NCI-H748 (cell line): ENCODE data around the gene BMPER.
A peak's percentile ranks its signal among the peaks of the same experiment; 100 is the strongest.

ENCODE experiments used
- DNase-seq: peaks from one replicate; lab custom pipeline; 2025; ENCODE audit not compliant: unreplicated experiment; lab: John Stamatoyannopoulos, UW

BMPER gene

DNA sequence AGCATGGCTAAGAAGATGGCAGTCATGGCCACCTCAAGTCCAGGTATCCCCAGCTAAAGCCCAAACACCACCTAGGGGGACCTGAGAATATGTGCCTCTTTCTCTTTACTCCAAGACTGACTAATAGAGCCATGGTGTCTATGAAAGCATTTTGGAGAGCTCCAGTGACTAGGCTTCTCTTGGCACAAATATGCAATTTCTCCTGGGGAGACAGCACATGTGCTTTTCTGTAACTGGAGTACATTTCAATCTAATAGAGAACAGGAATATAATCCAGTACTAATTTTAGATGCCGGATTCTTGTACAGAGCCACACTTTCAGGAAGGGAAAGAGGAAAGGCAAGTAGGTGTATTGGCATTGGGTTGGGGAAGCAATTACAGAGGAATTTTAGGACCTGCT is 260.1 kb downstream of the BMPER start:
- no peak for DNase-seq

DNA sequence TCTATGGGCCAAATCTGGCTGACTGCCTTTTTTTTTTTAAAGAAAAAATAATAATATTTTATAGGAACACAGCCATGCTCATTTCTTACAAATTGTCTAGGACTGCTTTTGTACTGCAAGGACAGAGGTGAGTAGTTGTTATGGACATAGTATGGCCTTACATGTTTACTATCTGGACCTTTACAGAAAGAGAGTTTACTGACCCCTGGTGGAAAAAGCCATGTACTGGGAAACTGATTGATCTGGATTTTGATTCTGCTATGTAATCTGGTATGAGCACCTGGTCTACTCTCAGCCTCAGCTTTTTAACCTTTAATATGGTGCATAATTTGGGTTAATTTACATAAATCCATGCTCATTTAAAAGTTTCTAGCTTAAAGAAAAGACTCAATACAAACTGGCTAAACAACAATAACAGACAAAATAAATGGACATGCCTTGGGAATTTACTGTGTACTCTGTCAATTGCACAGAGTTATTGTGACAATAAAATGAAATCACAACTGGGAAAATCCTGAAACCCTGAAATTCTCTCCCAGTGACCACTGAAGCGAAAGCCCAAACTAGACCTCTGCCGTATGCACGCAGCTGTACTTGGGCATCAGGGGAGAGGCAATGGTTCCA is 260.7 kb downstream of the BMPER start:
- peak; percentile 40 for DNase-seq

DNA sequence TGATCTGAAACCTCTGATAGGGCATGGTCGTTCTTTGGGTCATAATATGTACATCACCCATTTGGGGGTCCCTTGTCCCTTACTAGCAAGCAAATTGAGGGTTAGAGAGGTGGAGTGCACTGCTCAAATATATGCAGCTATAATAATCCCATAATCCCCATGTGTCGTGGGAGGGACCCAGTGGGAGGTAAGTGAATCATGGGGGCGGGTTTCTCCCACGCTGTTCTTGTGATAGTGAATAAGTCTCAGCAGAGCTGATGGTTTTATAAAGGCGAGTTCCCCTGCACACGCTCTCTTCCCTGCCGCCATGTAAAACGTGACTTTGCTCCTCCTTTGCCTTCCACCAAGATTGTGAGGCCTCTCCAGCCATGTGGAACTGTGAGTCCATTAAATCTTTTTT is 262.7 kb downstream of the BMPER start:
- DNase-seq = no peak

- peak; percentile 45 for DNase-seq
Measured at GRCh38 chr7:34174688-34175616, 269.6 kb downstream of the BMPER start.

DNA sequence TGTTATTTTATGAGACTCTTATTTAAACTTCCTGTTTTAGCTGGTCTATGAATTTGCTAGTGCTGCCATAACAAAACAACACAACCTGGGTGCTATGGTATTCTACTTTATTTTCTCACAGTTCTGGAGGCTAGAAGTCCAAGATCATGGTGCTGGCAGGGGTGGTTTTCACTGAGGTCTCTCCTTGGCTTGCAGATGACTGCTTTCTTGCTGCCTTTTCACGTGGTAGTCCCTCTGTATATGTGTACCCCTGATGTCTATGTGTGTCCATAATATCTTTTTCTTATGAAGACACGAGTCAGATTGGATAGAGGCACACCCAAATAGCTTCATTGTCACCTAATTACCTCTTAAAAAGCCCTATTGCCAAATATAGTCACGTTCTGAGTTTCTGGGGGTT is 270.5 kb downstream of the BMPER start:
- no peak for DNase-seq

DNA sequence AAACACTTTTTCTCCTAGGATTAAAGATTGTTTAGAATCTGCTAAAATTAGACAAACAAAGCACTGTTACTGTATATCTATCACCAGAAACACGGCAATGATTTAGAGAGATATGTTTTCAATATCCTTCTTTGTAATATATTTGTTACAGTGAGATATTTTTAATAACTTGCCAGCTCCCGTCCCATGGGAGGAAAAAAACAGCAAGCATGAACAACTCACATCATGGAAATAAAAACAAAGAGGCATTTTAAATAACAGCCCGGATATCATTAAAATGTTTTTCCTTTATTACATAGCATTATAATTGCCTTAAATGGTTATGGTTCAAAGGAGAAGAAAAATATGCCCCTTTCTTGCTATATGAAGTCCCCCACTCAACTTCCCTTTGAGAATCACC is 272.1 kb downstream of the BMPER start:
- DNase-seq = no peak

DNA sequence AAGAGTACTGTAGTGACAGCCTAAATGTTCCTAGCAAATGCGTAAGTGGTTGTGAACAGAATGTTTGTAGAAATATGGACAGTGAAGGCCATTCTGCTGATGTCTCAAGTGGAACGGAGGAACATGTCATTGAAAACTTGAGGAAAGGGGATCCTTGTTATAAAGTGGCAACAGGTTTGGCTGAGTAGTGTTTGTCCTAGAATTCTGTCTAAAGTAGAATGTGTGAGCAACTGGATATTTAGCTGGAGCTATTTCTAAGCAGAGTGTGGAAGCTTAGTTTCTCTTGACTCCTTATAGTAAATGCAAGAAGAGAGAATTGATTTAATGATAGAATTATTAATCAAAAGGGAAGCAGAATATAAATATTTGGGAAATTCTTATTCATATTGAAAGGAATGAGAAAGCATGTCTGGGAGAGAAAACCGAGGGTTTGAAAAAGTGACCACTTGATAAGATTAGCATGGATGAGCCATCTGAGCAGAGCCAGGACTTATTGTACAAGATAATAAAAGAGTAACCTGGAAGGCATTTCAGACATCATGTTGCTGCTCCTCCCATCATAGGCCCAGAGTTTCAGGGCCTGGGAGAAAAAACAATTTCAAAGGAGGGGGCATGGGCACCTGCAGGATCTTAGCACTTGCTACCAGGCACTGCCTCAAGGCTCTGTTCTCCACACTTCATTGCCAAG is 276.1 kb downstream of the BMPER start:
- DNase-seq = no peak

GRCh38 chr7:34184466-34184865 is 279.1 kb downstream of the BMPER start:
- no peak for DNase-seq

DNA sequence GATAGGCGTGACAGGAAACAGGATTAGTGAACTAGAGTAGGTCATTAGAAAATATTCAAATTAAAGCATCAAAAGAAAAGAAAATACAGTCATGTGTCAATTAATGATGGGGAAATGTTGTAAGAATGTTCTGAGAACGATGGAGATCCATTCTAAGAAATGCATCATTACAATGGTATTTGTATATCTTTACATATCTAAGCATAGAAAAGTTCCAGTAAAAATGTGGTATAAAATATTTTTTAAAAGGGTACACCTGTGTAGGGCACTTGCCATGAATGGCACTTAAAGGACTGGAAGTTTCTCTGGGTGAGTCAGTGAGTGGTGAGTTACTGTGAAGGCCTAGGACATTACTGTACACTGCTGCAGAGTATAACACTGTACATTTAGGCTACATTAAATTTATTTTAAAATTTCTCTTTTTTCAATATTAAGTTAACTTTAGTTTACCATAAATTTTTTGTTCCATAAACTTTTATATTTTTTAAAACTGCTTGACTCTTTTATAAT is 282.5 kb downstream of the BMPER start:
- DNase-seq = no peak

GRCh38 chr7:34189031-34189430 is 283.7 kb downstream of the BMPER start:
- no peak for DNase-seq

- no peak for DNase-seq
Measured at GRCh38 chr7:34190299-34190698, 285.0 kb downstream of the BMPER start.

DNA sequence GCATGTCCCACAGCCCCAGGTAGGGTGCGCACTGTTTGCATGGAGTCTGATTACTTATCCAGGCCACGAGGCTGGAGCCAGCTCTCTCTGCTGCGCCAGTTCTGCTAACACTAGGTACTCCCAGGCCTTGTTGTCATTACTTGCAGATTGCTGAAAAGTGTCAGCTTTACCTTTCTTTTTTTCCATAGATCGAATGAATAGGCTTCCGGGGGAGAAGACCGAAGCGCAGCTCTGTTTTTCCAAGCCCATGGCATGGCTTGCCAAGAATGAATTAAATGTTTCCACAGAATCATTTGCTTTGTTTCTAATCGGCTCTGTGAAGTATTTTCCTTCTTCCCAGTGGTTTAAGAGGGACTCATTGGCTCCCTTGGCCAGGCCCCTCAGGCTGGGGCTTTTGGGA is 285.8 kb downstream of the BMPER start:
- no peak for DNase-seq

DNA sequence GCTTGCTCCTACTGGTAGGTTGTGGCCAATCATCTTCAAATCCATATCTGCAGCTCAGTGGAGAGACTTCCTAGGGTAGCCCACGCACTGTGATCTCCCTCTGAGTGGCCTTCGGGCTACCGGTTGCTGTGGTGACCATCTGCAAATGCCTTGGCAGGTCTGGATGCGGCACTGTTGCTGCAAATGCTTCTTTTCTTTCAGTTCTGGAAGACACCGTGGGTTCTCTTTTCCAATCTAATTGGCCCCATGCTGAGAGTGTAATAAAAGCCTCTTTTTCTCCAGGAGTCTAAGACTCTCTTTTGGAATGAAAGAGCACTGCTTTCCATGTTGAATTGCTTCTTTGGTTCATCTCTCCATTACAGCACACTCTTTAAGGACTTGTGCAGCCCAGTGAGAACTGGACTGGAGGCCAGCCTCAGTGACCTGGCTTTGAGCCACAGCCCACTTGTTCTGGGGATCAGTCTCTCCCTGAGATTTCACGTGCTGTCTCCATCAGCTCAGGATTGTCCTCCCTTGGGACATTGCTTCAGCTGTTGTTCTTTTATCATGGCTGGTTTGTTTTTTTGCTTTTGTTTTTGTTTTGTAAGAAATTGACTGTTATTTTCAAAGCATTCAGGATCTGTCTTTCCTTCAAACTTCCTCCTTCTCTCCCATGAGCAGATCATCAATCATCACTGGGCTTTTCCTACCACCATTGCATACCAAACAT is 286.6 kb downstream of the BMPER start:
- DNase-seq = no peak

GRCh38 chr7:34192906-34193305 is 287.6 kb downstream of the BMPER start:
- no peak for DNase-seq

DNA sequence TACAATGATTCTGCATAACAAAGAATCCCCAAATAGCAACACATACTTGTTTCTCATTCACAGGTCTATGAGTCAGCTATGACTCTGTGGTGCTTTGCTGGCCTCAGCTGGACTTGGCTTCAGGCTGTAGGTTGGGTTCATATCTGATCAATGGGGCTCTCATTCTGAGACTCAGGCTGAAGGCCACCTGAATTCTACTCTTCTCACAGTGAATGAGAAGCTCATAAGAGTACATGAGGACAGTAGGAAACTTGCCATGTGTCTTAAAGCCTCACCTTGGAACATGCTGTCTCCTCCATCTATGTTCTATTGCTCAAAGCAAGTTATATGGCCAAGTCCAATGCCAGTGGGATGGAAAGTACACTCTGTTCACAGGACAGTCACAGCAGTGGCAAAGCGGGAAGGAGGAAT is 292.9 kb downstream of the BMPER start:
- no peak for DNase-seq
